ENCODE data around the gene HMGCL.
"Not testable (repeated sequence)": the region's sequence is repeated elsewhere in the genome, so short reads cannot be mapped to it uniquely, and the experiment has no call there.

Gene HMGCL

GRCh38 chr1:23799570-23800399 lies 25.4 kb downstream of the HMGCL start:
- DNase-seq = peak in 13 of 58 donors; percentile 31 to 68 (median 38)

DNA sequence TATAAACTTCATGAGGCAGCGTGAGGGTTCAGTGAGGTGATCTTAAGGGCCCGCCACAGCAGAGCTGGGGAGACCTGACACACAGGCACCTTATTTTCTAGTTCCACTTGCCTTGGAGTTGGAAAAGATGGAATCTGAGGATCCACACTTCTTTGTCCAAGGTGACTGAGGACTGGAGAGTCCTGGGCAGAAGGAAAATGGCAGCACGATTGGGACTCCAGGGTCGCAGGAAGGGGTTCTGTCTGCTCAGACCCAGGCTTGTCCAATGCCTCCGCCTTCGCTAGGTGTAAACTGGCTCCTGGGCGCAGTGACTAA lies 26.0 kb downstream of the HMGCL start:
- no peak for DNase-seq

DNA sequence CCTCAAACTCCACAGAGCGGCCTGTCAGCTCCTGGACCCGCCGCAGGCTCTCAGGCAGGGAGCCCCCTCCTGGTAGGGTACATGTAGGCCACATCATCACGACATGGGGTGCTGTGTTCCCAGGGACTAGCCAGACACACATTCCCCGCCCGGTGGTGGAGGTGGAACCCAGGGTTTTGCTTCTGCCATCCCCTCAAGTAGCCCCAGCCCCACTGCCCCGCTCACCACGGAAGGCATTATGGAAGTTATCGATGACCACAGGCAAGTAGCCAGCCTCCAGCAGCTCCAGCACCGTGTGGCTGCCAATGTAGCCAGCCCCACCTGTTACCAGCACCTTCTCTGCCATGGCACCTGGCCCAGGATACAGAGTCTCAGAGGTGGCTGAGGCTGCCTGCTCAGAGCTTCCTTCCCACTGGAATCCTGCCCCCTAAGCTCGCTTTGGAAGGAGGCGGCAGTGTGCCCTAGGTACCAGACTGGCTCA lies 26.5 kb downstream of the HMGCL start:
- DNase-seq = no peak

DNA sequence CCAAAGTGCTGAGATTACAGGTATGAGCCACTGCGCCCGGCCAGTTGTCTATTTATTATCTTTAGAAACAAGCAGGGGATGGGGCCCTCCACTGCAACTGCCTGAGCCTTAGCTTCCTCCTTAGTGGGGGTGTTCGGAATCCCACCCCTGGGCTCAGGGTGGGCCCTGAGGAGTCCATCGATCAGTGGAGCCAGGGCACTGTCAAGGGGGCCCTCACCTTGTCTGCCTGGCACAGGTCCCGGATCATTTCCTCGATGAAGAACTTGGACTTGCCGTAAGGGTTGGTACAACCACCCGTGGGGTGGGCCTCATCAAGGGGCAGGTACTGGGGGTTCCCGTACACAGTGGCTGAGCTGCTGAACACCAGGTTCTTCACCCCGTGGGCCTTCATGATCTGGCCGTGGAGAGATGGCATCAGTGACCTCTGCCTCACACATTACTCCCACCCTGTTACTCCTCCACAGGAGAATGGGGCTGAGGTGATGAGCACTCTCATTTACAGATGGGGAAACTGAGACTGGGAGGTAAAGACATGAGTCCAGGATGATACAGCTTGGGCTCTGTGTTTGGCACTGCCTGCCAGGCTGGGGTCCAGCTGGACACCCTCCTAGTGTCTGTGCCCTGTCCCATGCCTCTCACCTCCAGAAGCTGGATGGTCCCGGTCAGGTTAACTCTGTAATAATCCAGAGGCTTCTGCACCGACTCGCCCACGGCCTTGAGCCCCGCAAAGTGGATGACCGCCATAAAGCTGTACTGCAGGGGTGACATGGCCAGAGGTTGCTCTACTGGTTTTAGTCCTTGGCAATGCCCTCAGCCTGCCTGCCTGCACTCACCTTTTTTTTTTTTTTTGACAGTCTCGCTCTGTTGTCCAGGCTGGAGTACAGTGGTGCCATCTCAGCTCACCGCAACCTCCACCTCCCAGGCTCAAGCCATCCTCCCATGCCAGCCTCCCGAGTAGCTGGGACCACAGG lies 27.5 kb downstream of the HMGCL start:
- no peak for DNase-seq

DNA sequence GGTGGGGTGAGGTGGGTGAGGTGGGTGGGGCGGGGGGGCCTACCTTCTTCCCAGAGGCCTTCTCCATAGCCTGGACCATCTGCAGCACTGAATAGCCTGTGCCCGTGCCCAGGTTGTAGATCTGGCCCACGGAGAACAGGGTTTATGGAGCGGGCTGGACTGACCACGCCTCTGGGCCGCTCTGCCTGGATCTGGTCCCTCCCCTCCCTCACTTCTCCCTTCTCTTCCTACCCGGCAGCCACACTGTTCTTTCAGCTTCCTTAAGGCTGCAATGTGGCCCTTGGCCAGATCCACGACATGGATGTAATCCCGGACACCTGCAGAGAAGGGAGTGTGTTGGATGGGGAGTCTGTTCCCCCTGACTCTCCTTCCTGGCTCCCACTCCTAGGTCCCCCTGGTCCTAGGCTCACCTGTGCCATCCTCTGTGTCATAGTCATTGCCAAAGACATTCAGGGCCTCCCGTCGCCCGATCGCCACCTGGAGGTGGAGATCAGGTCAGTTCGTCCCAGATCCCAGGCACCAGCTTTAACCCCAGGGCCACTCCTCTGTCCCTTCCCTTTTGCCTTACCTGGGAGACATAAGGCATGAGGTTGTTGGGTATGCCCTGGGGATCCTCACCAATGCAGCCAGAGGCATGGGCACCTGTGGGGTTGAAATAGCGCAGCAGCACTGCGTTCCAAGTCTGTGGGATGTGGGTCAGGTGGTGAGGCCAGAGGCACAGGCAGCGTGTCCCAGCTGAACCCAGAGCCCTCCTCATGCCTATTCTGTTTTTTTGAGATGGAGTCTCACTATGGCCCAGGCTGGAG lies 28.6 kb downstream of the HMGCL start:
- no peak for DNase-seq

DNA sequence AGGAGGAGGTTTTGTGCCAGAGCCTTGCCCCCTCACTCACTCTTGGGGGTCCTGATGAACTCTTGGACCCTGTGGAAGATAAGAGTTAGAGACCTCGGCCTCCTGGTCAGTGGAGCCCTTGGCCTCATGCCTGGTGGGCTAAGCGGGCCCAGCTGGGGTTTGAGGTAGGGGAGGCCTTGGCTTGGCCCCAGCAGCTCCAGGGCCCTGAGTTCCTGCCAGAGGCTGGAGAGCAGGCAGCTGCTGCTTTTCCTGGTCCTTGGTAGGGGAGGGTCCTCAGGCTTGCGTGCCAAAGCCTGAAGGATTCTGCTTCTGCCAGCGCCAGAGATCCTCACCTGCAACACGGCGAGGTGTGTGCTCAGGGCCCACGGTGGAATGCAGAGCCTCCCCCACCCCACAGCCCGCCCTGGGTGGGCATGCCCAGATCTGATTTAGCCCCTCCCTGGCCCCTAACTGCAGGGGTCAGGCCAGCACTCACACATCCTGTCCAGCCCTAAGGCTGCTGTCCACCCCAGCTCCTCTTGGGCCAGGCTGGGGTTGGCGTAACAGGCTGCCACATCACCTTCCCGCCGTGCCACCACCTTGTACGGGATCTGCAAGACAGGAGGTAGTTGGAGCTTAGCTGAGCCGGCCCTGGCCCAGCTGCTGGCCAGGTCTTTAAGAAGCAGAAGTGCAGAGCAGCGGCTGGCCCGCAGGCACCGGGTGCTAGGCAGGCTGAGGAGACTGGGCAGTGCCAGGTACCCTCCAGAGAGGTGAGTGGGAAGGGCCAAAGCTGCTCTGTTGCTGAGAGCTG lies 29.4 kb downstream of the HMGCL start:
- DNase-seq = no peak

GRCh38 chr1:23794732-23795182 lies 30.5 kb downstream of the HMGCL start:
- DNase-seq = not testable (repeated sequence)

DNA sequence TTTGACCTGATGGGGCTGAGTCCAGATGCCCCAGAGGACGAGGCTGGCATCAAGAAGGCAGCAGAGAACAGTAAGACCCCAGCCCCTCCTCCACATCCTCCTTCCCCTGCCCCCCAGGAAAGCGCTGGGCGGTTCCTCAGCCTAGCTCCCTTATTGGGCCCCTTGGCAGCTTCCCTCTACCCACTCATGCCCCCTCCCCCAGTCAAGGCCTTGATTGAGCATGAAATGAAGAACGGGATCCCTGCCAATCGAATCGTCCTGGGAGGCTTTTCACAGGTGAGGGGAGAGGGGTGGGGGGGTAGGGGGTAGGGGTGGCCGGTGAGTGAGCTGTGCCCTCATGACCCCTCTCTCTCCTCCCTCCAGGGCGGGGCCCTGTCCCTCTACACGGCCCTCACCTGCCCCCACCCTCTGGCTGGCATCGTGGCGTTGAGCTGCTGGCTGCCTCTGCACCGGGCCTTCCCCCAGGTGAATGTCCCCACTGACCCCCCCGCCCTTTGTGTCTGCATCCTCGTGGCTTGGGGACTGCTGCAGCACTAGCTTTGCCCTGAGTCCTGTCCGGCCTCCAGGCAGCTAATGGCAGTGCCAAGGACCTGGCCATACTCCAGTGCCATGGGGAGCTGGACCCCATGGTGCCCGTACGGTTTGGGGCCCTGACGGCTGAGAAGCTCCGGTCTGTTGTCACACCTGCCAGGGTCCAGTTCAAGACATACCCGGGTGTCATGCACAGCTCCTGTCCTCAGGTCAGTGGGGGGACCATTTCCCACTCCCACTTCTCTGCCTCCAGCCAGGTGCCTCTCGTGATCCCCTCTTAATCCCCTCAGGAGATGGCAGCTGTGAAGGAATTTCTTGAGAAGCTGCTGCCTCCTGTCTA lies 31.1 kb downstream of the HMGCL start:
- DNase-seq = no peak

GRCh38 chr1:23793018-23793781 lies 32.0 kb downstream of the HMGCL start:
- peak in 29 of 58 donors; percentile 8 to 76 (median 31) for DNase-seq

- no peak for DNase-seq
These were observed 32.9 kb downstream of the HMGCL start for GRCh38 chr1:23792151-23792945.

- peak in 1 of 58 donors; percentile 9 for DNase-seq
These were observed 33.6 kb downstream of the HMGCL start for GRCh38 chr1:23791516-23792047.

- DNase-seq = peak; percentile 59 to 97 (median 92)
These were observed 34.3 kb downstream of the HMGCL start, which contains the start of gene LYPLA2 for GRCh38 chr1:23790696-23791515. TSS of gene LYPLA2 (plus strand) at chr1:23791145. CDS start at chr1:23792683, 1,538 bp downstream.

- no peak for DNase-seq
These were observed 36.5 kb downstream of the HMGCL start for GRCh38 chr1:23788695-23789094.

DNA sequence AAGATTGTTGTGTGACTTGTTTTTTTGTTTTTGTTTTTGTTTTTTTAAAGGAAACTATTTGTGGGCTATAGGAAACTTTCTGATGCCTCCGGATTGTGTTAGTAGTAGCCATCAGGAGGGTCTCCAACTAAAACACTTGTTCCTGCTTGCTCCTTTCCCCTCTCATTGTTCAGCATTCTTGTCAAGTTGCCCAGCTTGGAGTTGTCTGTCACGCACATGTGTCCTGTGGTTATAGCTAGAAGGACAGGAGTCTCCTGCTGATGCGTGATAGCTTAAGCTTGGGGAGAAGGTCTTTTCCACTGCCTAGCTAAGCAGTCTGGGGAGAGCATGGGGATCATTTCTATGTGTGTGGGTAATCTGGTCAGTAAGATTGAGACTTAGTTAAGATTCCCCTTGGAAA lies 37.5 kb downstream of the HMGCL start:
- no peak for DNase-seq

DNA sequence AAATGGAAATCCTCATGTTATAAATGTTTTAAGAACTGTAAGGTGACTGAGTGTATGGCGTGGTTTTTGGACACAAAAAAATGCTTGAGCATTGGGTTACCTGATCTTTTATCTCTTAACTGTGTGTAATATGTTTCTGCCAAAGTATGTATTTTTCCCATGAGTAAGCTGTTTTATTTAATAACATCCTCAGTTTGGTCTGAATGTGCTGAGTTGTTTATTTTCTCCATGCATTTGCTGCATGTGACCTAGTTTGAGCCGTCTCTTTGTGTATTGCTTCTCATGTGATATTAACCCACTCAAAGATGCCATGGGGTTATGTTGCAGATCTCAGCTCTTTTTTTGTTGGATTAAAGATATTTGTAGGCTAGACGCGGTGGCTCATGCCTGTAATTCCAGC lies 40.4 kb downstream of the HMGCL start:
- DNase-seq = no peak

DNA sequence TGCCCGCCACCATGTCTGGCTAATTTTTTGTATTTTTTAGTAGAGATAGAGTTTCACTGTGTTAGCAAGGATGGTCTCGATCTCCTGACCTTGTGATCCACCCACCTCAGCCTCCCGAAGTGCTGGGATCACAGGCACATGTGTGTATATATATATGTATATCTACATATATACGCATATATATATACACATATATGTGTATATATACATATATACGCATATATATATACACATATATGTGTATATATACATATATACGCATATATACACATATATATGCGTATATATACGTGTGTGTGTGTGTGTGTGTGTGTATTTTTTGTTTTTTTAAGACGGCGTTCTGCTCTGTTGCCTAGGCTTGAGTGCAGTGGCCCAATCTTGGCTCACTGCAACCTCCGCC lies 42.1 kb downstream of the HMGCL start:
- not testable (repeated sequence) for DNase-seq

All from anterior cingulate cortex (tissue), 58 donors.